Endothelial cell (in vitro differentiated cells): ENCODE results near the gene GPR83. TPM values are rescaled to one million over a fixed set of nuclear protein-coding genes. Genes with fewer than 3 reads are reported as not detected.

ENCODE experiments used
- DNase-seq: peaks from one replicate; pipeline ENCODE4 v3.0.0; 2021; ENCODE audit warnings: low spot score
- H3K27ac Mint-ChIP-seq: one replicate; pipeline ENCODE4 v1.8.0; 2021; ENCODE audit warnings: mixed read lengths, inconsistent platforms; ENCODE audit not compliant: unreplicated experiment
- H3K27me3 Mint-ChIP-seq: one replicate; pipeline ENCODE4 v1.8.0; 2021; ENCODE audit warnings: mild to moderate bottlenecking, moderate library complexity, mixed read lengths, inconsistent platforms; ENCODE audit not compliant: unreplicated experiment
- H3K36me3 Mint-ChIP-seq: one replicate; pipeline ENCODE4 v1.8.0; 2021; ENCODE audit warnings: mild to moderate bottlenecking, low read depth, mixed read lengths, inconsistent platforms; ENCODE audit not compliant: unreplicated experiment
- H3K4me1 Mint-ChIP-seq: one replicate; pipeline ENCODE4 v1.8.0; 2021; ENCODE audit warnings: mild to moderate bottlenecking, mixed read lengths, inconsistent platforms; ENCODE audit not compliant: unreplicated experiment
- H3K4me3 Mint-ChIP-seq: one replicate; pipeline ENCODE4 v1.8.0; 2021; ENCODE audit warnings: mild to moderate bottlenecking, mixed read lengths, inconsistent platforms; ENCODE audit not compliant: unreplicated experiment
- H3K9me3 Mint-ChIP-seq: one replicate; pipeline ENCODE4 v1.8.0; 2021; ENCODE audit warnings: mixed read lengths, inconsistent platforms; ENCODE audit not compliant: unreplicated experiment
- total RNA-seq: library from RNA; stranded (reverse); fragmentation: NEBNext Ultra II Directional; extraction: Animal tissue kit (Norgen Biotek cat#: 25700); gene quantifications from one replicate; pipeline ENCODE4 v1.2.1, GENCODE V29; 2021; ENCODE audit not compliant: unreplicated experiment
- TF ChIP-seq, protein P1 (sequence below): fragments of 200-600 bp; sonication (generic); IDR thresholded peaks from one replicate; pipeline ENCODE4 v1.5.0; 2021; ENCODE audit warnings: antibody characterized with exemption; ENCODE audit not compliant: unreplicated experiment

GPR83 gene
- total RNA-seq, 1 donor from 2014 or later: 0.31 TPM

DNA sequence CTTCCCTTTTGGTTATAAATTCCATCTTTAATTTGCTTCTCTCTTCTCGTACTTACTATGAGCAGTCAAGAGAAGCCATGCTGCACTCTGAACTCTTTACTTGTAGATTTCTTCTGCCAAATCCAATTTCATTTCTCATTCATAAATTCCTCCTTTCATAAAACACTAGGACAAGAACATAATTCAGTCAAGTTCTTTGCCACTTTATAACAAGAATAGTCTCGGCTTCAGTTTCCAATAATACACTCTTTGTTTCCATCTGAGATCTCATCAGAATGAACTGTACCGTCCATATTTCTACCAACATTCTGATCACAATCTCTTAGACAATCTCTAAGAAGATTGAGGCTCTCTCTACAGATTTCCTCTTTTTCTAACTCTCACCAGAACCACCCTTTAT, 71.7 kb downstream of the GPR83 start:
- H3K27me3 Mint-ChIP-seq: no peaks in the 10 kb centered on the region
- TF ChIP-seq, protein P1, sequence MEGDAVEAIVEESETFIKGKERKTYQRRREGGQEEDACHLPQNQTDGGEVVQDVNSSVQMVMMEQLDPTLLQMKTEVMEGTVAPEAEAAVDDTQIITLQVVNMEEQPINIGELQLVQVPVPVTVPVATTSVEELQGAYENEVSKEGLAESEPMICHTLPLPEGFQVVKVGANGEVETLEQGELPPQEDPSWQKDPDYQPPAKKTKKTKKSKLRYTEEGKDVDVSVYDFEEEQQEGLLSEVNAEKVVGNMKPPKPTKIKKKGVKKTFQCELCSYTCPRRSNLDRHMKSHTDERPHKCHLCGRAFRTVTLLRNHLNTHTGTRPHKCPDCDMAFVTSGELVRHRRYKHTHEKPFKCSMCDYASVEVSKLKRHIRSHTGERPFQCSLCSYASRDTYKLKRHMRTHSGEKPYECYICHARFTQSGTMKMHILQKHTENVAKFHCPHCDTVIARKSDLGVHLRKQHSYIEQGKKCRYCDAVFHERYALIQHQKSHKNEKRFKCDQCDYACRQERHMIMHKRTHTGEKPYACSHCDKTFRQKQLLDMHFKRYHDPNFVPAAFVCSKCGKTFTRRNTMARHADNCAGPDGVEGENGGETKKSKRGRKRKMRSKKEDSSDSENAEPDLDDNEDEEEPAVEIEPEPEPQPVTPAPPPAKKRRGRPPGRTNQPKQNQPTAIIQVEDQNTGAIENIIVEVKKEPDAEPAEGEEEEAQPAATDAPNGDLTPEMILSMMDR: no peak
- no peaks in the 10 kb centered on the region for H3K36me3 Mint-ChIP-seq
- no peaks in the 10 kb centered on the region for H3K4me1 Mint-ChIP-seq
- no peaks in the 10 kb centered on the region for H3K9me3 Mint-ChIP-seq
- DNase-seq: no peak
- no peak overlapping the region for H3K27ac Mint-ChIP-seq
- no peak overlapping the region for H3K4me3 Mint-ChIP-seq

DNA sequence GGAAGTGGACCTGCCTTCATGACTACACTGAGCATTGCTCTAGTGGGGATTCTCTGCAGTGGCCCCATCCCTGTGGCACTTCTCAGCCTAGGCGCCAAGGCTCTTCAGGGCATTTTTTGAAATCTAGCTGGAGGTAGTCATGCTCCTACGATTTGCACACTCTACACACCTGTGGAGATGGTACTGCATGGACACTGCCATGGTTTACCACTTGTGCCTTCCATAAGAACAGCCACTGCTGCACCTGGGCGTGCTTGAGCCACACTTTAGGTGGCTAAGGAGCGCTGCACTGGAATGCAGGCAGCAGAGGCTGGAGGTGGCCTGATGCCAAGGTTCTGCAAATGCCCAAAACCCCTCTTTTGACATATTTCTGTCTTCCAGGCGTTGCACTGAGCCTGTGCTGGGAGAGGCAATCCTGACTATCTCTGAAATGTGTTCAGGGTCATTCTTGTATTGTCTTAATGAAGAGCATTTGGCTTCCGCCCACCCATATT, 72.6 kb downstream of the GPR83 start:
- Mint-ChIP-seq H3K9me3 (no peaks in the 10 kb centered on the region), H3K4me1 (no peaks in the 10 kb centered on the region), H3K36me3 (no peaks in the 10 kb centered on the region), H3K27ac (no peak overlapping the region), H3K4me3 (no peak overlapping the region), H3K27me3 (no peaks in the 10 kb centered on the region)
- DNase-seq: no peak
- TF ChIP-seq, protein P1: no peak

Other genes with a start within 250 kb of the GPR83 start
- not detected for gene IZUMO1R, start 96.8 kb downstream of the GPR83 start, total RNA-seq
- 17.1 TPM for gene MRE11, start 92.4 kb upstream of the GPR83 start, total RNA-seq
- 8.1 TPM for gene ANKRD49, start 92.6 kb upstream of the GPR83 start, total RNA-seq
- gene C11orf97, start 111.0 kb upstream of the GPR83 start, total RNA-seq: not detected
- 6.3 TPM for gene FUT4, start 142.5 kb upstream of the GPR83 start, total RNA-seq
- gene PIWIL4, start 165.9 kb upstream of the GPR83 start, total RNA-seq: 0.54 TPM